Measurements from ENCODE around the gene MRGPRD.

DNA sequence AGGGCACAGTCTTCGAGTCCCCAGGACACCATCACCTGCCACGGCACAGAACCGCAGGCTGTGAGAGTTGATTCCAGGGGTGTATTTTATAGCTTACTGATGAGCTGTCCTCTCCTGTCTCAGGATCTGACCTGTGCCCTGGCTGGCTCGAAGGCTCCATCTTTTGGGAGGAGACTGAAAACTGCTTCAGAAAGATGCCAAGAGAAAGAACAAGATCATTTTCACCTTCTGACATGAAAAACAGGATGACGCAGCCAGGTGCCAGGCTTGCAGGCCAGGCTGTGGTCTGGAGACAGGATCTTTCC, 2.2 kb downstream of the MRGPRD start:
- TF ChIP-seq, protein P1, sequence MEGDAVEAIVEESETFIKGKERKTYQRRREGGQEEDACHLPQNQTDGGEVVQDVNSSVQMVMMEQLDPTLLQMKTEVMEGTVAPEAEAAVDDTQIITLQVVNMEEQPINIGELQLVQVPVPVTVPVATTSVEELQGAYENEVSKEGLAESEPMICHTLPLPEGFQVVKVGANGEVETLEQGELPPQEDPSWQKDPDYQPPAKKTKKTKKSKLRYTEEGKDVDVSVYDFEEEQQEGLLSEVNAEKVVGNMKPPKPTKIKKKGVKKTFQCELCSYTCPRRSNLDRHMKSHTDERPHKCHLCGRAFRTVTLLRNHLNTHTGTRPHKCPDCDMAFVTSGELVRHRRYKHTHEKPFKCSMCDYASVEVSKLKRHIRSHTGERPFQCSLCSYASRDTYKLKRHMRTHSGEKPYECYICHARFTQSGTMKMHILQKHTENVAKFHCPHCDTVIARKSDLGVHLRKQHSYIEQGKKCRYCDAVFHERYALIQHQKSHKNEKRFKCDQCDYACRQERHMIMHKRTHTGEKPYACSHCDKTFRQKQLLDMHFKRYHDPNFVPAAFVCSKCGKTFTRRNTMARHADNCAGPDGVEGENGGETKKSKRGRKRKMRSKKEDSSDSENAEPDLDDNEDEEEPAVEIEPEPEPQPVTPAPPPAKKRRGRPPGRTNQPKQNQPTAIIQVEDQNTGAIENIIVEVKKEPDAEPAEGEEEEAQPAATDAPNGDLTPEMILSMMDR (IDR thresholded peaks at IDR 0.05): no peak
- no peak for TF ChIP-seq POLR2A (IDR thresholded peaks at IDR 0.05)
